Measurements from ENCODE around the gene NAMPT.

DNA sequence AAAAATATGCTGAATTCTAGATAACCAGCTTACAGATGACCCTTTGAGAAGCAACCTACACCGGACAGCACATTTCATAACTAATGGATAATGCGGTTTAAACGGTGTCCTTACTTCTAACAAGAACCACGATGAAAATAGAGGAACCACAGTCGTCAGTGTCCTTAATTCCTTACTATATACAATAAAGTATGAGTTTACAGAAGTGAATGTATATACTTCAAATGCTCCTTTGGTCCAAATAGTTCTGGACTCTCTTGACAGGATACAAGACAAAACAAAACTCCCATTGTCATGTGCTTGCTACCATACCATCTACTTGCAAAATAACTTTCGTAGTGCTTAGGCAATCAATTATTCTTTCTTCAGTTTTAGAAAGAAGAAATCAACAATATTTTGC, 2.4 kb downstream of the NAMPT start:
- TF ChIP-seq, protein P1, sequence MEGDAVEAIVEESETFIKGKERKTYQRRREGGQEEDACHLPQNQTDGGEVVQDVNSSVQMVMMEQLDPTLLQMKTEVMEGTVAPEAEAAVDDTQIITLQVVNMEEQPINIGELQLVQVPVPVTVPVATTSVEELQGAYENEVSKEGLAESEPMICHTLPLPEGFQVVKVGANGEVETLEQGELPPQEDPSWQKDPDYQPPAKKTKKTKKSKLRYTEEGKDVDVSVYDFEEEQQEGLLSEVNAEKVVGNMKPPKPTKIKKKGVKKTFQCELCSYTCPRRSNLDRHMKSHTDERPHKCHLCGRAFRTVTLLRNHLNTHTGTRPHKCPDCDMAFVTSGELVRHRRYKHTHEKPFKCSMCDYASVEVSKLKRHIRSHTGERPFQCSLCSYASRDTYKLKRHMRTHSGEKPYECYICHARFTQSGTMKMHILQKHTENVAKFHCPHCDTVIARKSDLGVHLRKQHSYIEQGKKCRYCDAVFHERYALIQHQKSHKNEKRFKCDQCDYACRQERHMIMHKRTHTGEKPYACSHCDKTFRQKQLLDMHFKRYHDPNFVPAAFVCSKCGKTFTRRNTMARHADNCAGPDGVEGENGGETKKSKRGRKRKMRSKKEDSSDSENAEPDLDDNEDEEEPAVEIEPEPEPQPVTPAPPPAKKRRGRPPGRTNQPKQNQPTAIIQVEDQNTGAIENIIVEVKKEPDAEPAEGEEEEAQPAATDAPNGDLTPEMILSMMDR (conservative IDR thresholded peaks at IDR 0.05 in 1 of 2, IDR thresholded peaks at IDR 0.05 in 1 of 2; ENCODE audit: low read depth in 1 of 2, low read length in 2 of 2): no peak
- no peak for TF ChIP-seq EZH2 (IDR thresholded peaks at IDR 0.05; ENCODE audit: low read length, missing control alignments)

All from fibroblast of lung (primary cell).